SK-N-SH (cell line): ENCODE measurements around the gene TOPBP1. TPM values are rescaled to one million over a fixed set of nuclear protein-coding genes. Genes with fewer than 3 reads are reported as not detected.

Experiments used
- CTCF ChIA-PET: fragments of 300-600, 350-600 bp; formaldehyde crosslinking; extraction: SDS; loops from one replicate; lab custom pipeline; 2021; lab: Yijun Ruan, JAX
- POLR2A ChIA-PET: fragments of 350-600 bp; sonication (Branson Sonifier 250); formaldehyde crosslinking; extraction: SDS; loops from one replicate; lab custom pipeline; 2020; ENCODE audit warnings: antibody characterized with exemption, inconsistent platforms; lab: Yijun Ruan, JAX
- DNase-seq: peaks from one replicate; pipeline ENCODE4 v3.0.0; 2012
- H2AFZ ChIP-seq: fragments of 200-600 bp; sonication (generic); 2 replicates; pipeline ENCODE4 v1.8.1; 2016; ENCODE audit warnings: antibody characterized with exemption, mild to moderate bottlenecking, low read depth
- H3F3A ChIP-seq: fragments of 200-600 bp; sonication (generic); replicated peaks from 2 replicates; pipeline ENCODE3; 2016; ENCODE audit warnings: antibody characterized with exemption, mild to moderate bottlenecking; ENCODE audit not compliant: insufficient read depth
- H3K27ac ChIP-seq, 2 experiments: fragments of 200-500 bp in 1 of 2; fragments of 200-600 bp in 1 of 2; sonication (Bioruptor generic) in 1 of 2; sonication (generic), shearing (Covaris generic) in 1 of 2; 2 replicates each; pipeline versions ENCODE4 v1.5.1 to v1.6.1; 2014 to 2016; ENCODE audit warnings: low read depth in 2 of 2, inconsistent platforms in 1 of 2, low read length in 1 of 2, mild to moderate bottlenecking in 1 of 2, mixed read lengths in 1 of 2
- H3K27me3 ChIP-seq: fragments of 200-600 bp; sonication (generic), shearing (Covaris generic); 2 replicates; pipeline ENCODE4 v1.6.1; 2016; ENCODE audit warnings: mixed run types; ENCODE audit not compliant: insufficient read depth
- H3K36me3 ChIP-seq, 2 experiments: fragments of 200-500 bp in 1 of 2; fragments of 200-600 bp in 1 of 2; sonication (Bioruptor generic) in 1 of 2; sonication (generic) in 1 of 2; replicated peaks in 1 of 2; 2 replicates each; pipeline versions ENCODE3 to v1.5.1; 2014 to 2016; ENCODE audit warnings: low read length in 1 of 2, mild to moderate bottlenecking in 1 of 2; ENCODE audit not compliant: insufficient read depth in 2 of 2, control insufficient read depth in 1 of 2
- H3K4me1 ChIP-seq, 2 experiments: fragments of 200-500 bp in 1 of 2; fragments of 200-600 bp in 1 of 2; sonication (Bioruptor generic) in 1 of 2; sonication (generic), shearing (Covaris generic) in 1 of 2; 2 replicates each; pipeline versions ENCODE4 v1.5.1 to v1.6.1; 2014 to 2016; ENCODE audit warnings: low read depth in 1 of 2, low read length in 1 of 2, mixed run types in 1 of 2; ENCODE audit not compliant: insufficient read depth in 2 of 2, control insufficient read depth in 1 of 2
- H3K4me2 ChIP-seq: fragments of 200-600 bp; sonication (generic), shearing (Covaris generic); 2 replicates; pipeline ENCODE4 v1.6.1; 2017; ENCODE audit warnings: mixed run types
- H3K4me3 ChIP-seq, 2 experiments: fragments of 200-500 bp in 1 of 2; fragments of 200-600 bp in 1 of 2; sonication (Bioruptor generic) in 1 of 2; sonication (generic), shearing (Covaris generic) in 1 of 2; 2 replicates each; pipeline versions ENCODE4 v1.5.1 to v1.8.1; 2014 to 2016; ENCODE audit warnings: low read depth in 2 of 2, inconsistent platforms in 1 of 2, low read length in 1 of 2, mild to moderate bottlenecking in 1 of 2, mixed read lengths in 1 of 2, moderate library complexity in 1 of 2
- H3K79me2 ChIP-seq: fragments of 200-600 bp; sonication (generic); 2 replicates; pipeline ENCODE4 v1.8.1; 2017; ENCODE audit warnings: mild to moderate bottlenecking; ENCODE audit not compliant: insufficient read depth
- H3K9ac ChIP-seq: fragments of 200-600 bp; sonication (generic); 2 replicates; pipeline ENCODE4 v1.6.1; 2017; ENCODE audit warnings: mixed run types
- H3K9me2 ChIP-seq: fragments of 200-600 bp; sonication (generic); 2 replicates; pipeline ENCODE4 v1.6.1; 2017; ENCODE audit warnings: mixed run types
- H3K9me3 ChIP-seq: fragments of 200-600 bp; sonication (generic); 2 replicates; pipeline ENCODE4 v1.6.1; 2017; ENCODE audit warnings: mixed run types, mild to moderate bottlenecking, moderate library complexity
- H4K20me1 ChIP-seq: fragments of 200-600 bp; sonication (generic); 2 replicates; pipeline ENCODE4 v1.6.1; 2017; ENCODE audit warnings: mild to moderate bottlenecking, mixed run types; ENCODE audit not compliant: insufficient read depth
- ELF1 ChIP-seq: IDR thresholded peaks from 2 replicates; pipeline ENCODE4 v1.4.0; 2012
- FOSL2 ChIP-seq: IDR thresholded peaks from 2 replicates; pipeline ENCODE4 v1.4.0; 2012; ENCODE audit warnings: low read depth, mild to moderate bottlenecking, moderate library complexity, borderline replicate concordance
- FOXJ3 ChIP-seq: sonication (generic); formaldehyde crosslinking; IDR thresholded peaks from 2 replicates; pipeline ENCODE4 v1.5.1; 2020; ENCODE audit warnings: mild to moderate bottlenecking, missing genetic modification reagents
- FOXM1 ChIP-seq: IDR thresholded peaks from 2 replicates; pipeline ENCODE4 v1.4.0; 2012; ENCODE audit warnings: low read depth, mild to moderate bottlenecking
- GABPA ChIP-seq: IDR thresholded peaks from 2 replicates; pipeline ENCODE4 v1.4.0; 2012; ENCODE audit warnings: low read depth, mild to moderate bottlenecking
- MXI1 ChIP-seq: IDR thresholded peaks from 2 replicates; pipeline ENCODE4 v1.6.1; 2012; ENCODE audit warnings: mild to moderate bottlenecking, low read depth, low read length, improper control_type of control experiment
- POLR2AphosphoS5 ChIP-seq: IDR thresholded peaks from 2 replicates; pipeline ENCODE4 v1.6.1; 2012; ENCODE audit warnings: low read depth, low read length
- RAD21 ChIP-seq: IDR thresholded peaks from 2 replicates; pipeline ENCODE4 v1.6.1; 2012; ENCODE audit warnings: mild to moderate bottlenecking, low read length
- SIN3A ChIP-seq: IDR thresholded peaks from 2 replicates; pipeline ENCODE4 v1.6.1; 2012; ENCODE audit warnings: low read depth, mild to moderate bottlenecking, low read length, moderate library complexity, borderline replicate concordance
- SMC3 ChIP-seq: IDR thresholded peaks from 2 replicates; pipeline ENCODE4 v1.6.1; 2012; ENCODE audit warnings: low read depth, low read length, improper control_type of control experiment
- TAF1 ChIP-seq: IDR thresholded peaks from 2 replicates; pipeline ENCODE4 v1.6.1; 2012; ENCODE audit warnings: low read depth, mild to moderate bottlenecking, low read length, moderate library complexity, borderline replicate concordance
- TEAD4 ChIP-seq: IDR thresholded peaks from 2 replicates; pipeline ENCODE4 v1.4.0; 2012; ENCODE audit warnings: mild to moderate bottlenecking, borderline replicate concordance; ENCODE audit not compliant: insufficient read depth
- USF1 ChIP-seq: IDR thresholded peaks from 2 replicates; pipeline ENCODE4 v1.4.0; 2012; ENCODE audit warnings: low read depth, borderline replicate concordance
- USF2 ChIP-seq: fragments of 150-350 bp; IDR thresholded peaks from 2 replicates; pipeline ENCODE4 v1.6.1; 2017; ENCODE audit warnings: antibody characterized with exemption, low read length, low read depth, borderline replicate concordance
- YY1 ChIP-seq: IDR thresholded peaks from 2 replicates; pipeline ENCODE4 v1.4.0; 2012; ENCODE audit warnings: low read depth, mild to moderate bottlenecking
- WGBS: methylation state at CpG from one replicate; pipeline ENCODE4 v1.1.6; 2017; ENCODE audit warnings: low lambda C conversion rate; 5-methylcytosine and 5-hydroxymethylcytosine counted together
- polyA plus RNA-seq, 3 experiments: library from polyadenylated mRNA; depleted of rRNA; stranded (reverse); fragments of >200 nt; gene quantifications; 2 replicates each; pipeline ENCODE4 v1.2.3, GENCODE V29; 2012
- TF ChIP-seq, protein P1 (sequence below): IDR thresholded peaks from 2 replicates; pipeline ENCODE4 v1.6.1; 2012; ENCODE audit warnings: mild to moderate bottlenecking, low read depth, low read length, moderate library complexity
- TF ChIP-seq, protein P2 (sequence below): IDR thresholded peaks from 2 replicates; pipeline ENCODE4 v1.4.0; 2012; ENCODE audit warnings: low read depth

TOPBP1 gene
- polyA plus RNA-seq, 1 of the 3 experiments (the other 2 are of a cell fraction) = 15.7 TPM

DNA sequence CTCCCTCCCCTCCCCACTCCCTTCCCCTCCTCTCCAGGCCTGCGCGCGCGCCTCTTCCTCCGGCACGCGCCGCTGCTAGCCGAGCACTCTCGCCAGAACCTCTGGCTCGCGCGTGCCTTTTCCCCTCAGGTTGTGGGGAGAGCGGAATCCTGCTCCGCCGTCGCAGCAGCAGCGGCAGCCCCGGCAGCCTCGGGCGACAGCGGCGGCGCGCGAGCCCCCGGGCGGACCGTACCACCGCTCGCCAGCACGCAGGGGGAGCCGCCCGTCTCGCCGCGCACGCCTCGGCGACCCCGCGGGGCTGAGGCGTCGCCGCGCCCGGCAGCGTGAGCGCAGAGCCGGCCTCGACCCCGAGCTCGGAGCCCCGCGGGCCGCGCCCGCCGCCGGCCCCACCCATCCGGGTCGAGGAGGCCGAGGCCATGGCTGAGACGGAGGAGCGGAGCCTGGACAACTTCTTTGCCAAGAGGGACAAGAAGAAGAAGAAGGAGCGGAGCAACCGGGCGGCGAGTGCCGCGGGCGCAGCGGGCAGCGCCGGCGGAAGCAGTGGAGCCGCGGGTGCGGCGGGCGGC lies 88.0 kb downstream of the TOPBP1 start, which contains the start of gene CDV3:
Gene CDV3, plus strand, starts transcription at position 58 of the 566 bp plus-strand sequence. Its CDS starts 359 bp downstream, at position 417.
- Histone ChIP-seq H3K79me2 (peaks cover 45% of the 10 kb centered on the region), H3K9ac (peak within 1 kb of the TSS; percentile 77), H3K27ac (peak within 1 kb of the TSS; percentile 82 to 94), H3K4me1 (peaks cover 17 to 38% of the 10 kb centered on the region in 2 experiments), H3K4me2 (peak within 1 kb of the TSS; percentile 88), H3K4me3 (peak within 1 kb of the TSS; percentile 78 to 83), H3K27me3 (no peaks in the 10 kb centered on the region), H2AFZ (peak within 1 kb of the TSS; percentile 81), H4K20me1 (peaks cover 43% of the 10 kb centered on the region), H3K36me3 (peaks cover 25 to 32% of the 10 kb centered on the region in 2 experiments), H3F3A (peaks cover 24% of the 10 kb centered on the region), H3K9me2 (no peaks in the 10 kb centered on the region), H3K9me3 (no peaks in the 10 kb centered on the region)
- POLR2A ChIA-PET = interaction anchor here (0.6 to 1.6 kb wide), 3 partner anchors 10 to 843 kb away, joined by 3 to 8 read pairs (median 3); no protein-coding TSS in a partner anchor
- 0% methylated on average over 13 of the region's 81 CpGs for WGBS
- CTCF ChIA-PET = interaction anchor here (0.6 to 2.3 kb wide), 7 partner anchors 11 to 843 kb away, joined by 3 to 12 read pairs (median 4); no protein-coding TSS in a partner anchor
- TF ChIP-seq, protein P1, sequence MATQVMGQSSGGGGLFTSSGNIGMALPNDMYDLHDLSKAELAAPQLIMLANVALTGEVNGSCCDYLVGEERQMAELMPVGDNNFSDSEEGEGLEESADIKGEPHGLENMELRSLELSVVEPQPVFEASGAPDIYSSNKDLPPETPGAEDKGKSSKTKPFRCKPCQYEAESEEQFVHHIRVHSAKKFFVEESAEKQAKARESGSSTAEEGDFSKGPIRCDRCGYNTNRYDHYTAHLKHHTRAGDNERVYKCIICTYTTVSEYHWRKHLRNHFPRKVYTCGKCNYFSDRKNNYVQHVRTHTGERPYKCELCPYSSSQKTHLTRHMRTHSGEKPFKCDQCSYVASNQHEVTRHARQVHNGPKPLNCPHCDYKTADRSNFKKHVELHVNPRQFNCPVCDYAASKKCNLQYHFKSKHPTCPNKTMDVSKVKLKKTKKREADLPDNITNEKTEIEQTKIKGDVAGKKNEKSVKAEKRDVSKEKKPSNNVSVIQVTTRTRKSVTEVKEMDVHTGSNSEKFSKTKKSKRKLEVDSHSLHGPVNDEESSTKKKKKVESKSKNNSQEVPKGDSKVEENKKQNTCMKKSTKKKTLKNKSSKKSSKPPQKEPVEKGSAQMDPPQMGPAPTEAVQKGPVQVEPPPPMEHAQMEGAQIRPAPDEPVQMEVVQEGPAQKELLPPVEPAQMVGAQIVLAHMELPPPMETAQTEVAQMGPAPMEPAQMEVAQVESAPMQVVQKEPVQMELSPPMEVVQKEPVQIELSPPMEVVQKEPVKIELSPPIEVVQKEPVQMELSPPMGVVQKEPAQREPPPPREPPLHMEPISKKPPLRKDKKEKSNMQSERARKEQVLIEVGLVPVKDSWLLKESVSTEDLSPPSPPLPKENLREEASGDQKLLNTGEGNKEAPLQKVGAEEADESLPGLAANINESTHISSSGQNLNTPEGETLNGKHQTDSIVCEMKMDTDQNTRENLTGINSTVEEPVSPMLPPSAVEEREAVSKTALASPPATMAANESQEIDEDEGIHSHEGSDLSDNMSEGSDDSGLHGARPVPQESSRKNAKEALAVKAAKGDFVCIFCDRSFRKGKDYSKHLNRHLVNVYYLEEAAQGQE = peak; percentile 29; the same call in 1 of the 2 replicates
- TF ChIP-seq SIN3A (peak; percentile 69; the same call in 1 of the 2 replicates), MXI1 (no peak), TAF1 (peak; percentile 88), POLR2AphosphoS5 (peak; percentile 81; the same call in 1 of the 2 replicates), GABPA (no peak), FOSL2 (no peak), RAD21 (no peak)
- TF ChIP-seq, protein P2, sequence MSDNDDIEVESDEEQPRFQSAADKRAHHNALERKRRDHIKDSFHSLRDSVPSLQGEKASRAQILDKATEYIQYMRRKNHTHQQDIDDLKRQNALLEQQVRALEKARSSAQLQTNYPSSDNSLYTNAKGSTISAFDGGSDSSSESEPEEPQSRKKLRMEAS = peak; percentile 72; the same call in 1 of the 2 replicates
- peak; percentile 82 for DNase-seq

GRCh38 chr3:133573054-133573628 lies 88.6 kb downstream of the TOPBP1 start:
- Histone ChIP-seq H3K79me2 (peaks cover 40% of the 10 kb centered on the region), H3F3A (peaks cover 29% of the 10 kb centered on the region), H2AFZ (peak overlapping the region; percentile 81), H3K9ac (peak overlapping the region; percentile 69; the same call in 1 of the 2 replicates), H4K20me1 (peaks cover 37% of the 10 kb centered on the region), H3K4me1 (peaks cover 15 to 43% of the 10 kb centered on the region in 2 experiments), H3K4me2 (peak overlapping the region; percentile 58), H3K9me3 (no peaks in the 10 kb centered on the region), H3K9me2 (no peaks in the 10 kb centered on the region), H3K27ac (peak overlapping the region; percentile 81 to 94), H3K27me3 (no peaks in the 10 kb centered on the region), H3K4me3 (peak overlapping the region; percentile 60 to 83), H3K36me3 (peaks cover 19 to 28% of the 10 kb centered on the region in 2 experiments)
- CTCF ChIA-PET = interaction anchor here (0.6 to 2.3 kb wide), 7 partner anchors 11 to 842 kb away, joined by 3 to 12 read pairs (median 4); no protein-coding TSS in a partner anchor
- peak; percentile 90 for DNase-seq
- 2% methylated on average over 27 of the region's 33 CpGs for WGBS
- POLR2A ChIA-PET = interaction anchor here (0.6 to 1.6 kb wide), 2 partner anchors 10 to 32 kb away, joined by 3 to 8 read pairs; no protein-coding TSS in a partner anchor
- TF ChIP-seq USF2 (no peak), FOXM1 (no peak), ELF1 (no peak), YY1 (no peak), SMC3 (no peak), RAD21 (no peak), SIN3A (no peak), TEAD4 (no peak), FOXJ3 (no peak), USF1 (0 out of 2 replicates have a peak, but pooled peaks have one; percentile 6)
